ENCODE data around the gene SAPCD2. TPM values are rescaled to one million over a fixed set of nuclear protein-coding genes. Genes with fewer than 3 reads are reported as not detected.

SAPCD2 gene
- total and polyA plus RNA-seq, 9 of the 15 experiments (the other 6 are each of a cell fraction or from before 2014, with no cell fraction given) = 3.4 to 91.8 (median 18.8) TPM

DNA sequence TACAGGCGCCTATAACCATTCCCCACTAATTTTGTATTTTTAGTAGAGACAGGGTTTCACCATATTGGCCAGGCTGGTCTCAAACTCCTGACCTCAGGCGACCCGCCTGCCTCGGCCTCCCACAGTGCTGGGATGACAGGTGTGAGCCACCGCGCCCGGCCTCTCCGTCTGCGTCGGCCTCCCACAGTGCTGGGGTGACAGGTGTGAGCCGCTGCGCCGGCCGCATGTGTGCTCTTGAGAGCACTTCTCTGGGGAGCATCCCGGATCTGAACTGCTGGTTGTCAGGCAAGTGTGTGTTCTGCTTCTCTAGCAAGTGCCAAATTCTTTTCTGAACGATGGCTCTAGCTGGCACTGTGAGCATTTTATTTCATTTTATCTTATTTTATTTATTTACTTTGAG, 12.8 kb downstream of the SAPCD2 start:
- no peaks in the 10 kb centered on the region for H3K36me3 ChIP-seq (ENCODE audit: control insufficient read depth, insufficient read depth, low read length)
- no peak overlapping the region for H3K9ac ChIP-seq (ENCODE audit: insufficient read depth in 1 of 2, low read depth in 2 of 2, low read length in 2 of 2)
- BruUV-seq (replicated peaks) = no TSS peak
- H3K4me2 ChIP-seq (ENCODE audit: insufficient read depth, low read length) = no peak overlapping the region
- no peak for FAIRE-seq
- ChIA-PET POLR2A (interaction anchor here (0.7 kb wide), 1 partner anchor 20 kb away, joined by 3 read pairs; no protein-coding TSS in a partner anchor), CTCF (ENCODE audit: low intra/inter-chr PET ratio) (no interaction called here)
- H2AFZ ChIP-seq (ENCODE audit: low read depth, low read length) = no peak overlapping the region
- in situ Hi-C loops (cut with MboI) = no loop called here
- no peaks in the 10 kb centered on the region for H3K9me1 ChIP-seq (ENCODE audit: control insufficient read depth, insufficient read depth, low read length)
- DNase-seq (ENCODE audit: extremely low read depth in 1 of 4, low spot score in 3 of 4) = no peak
- H3K27me3 ChIP-seq (ENCODE audit: control insufficient read depth in 2 of 2, insufficient read depth in 2 of 2, low read length in 2 of 2) = no peaks in the 10 kb centered on the region
- no peak overlapping the region for H3K4me3 ChIP-seq
- intact Hi-C loops (cut with micrococcal nuclease) = no loop called here
- no peaks in the 10 kb centered on the region; the same call in none of the 2 replicates for H4K20me1 ChIP-seq (replicated peaks; ENCODE audit: control insufficient read depth, insufficient read depth, low read length)
- no peak overlapping the region for H3K27ac ChIP-seq (ENCODE audit: extremely low read depth, low read depth, low read length)
- no peaks in the 10 kb centered on the region for H3K79me2 ChIP-seq (ENCODE audit: control insufficient read depth, insufficient read depth, low read length)
- H3K9me3 ChIP-seq (replicated peaks; ENCODE audit: control insufficient read depth, insufficient read depth, low read depth, low read length) = no peaks in the 10 kb centered on the region
- peaks cover 0 to 37% of the 10 kb centered on the region in 2 experiments; a peak in 2 of 5 replicates for H3K4me1 ChIP-seq (replicated peaks in 1 of 2; ENCODE audit: control insufficient read depth in 2 of 2, insufficient read depth in 2 of 2, low read length in 2 of 2)
- 44% methylated on average over 16 of the region's 16 CpGs for WGBS (ENCODE audit: insufficient coverage, low coverage, missing lambda C conversion rate)
- ATAC-seq = no peak
- TF ChIP-seq, protein P1, sequence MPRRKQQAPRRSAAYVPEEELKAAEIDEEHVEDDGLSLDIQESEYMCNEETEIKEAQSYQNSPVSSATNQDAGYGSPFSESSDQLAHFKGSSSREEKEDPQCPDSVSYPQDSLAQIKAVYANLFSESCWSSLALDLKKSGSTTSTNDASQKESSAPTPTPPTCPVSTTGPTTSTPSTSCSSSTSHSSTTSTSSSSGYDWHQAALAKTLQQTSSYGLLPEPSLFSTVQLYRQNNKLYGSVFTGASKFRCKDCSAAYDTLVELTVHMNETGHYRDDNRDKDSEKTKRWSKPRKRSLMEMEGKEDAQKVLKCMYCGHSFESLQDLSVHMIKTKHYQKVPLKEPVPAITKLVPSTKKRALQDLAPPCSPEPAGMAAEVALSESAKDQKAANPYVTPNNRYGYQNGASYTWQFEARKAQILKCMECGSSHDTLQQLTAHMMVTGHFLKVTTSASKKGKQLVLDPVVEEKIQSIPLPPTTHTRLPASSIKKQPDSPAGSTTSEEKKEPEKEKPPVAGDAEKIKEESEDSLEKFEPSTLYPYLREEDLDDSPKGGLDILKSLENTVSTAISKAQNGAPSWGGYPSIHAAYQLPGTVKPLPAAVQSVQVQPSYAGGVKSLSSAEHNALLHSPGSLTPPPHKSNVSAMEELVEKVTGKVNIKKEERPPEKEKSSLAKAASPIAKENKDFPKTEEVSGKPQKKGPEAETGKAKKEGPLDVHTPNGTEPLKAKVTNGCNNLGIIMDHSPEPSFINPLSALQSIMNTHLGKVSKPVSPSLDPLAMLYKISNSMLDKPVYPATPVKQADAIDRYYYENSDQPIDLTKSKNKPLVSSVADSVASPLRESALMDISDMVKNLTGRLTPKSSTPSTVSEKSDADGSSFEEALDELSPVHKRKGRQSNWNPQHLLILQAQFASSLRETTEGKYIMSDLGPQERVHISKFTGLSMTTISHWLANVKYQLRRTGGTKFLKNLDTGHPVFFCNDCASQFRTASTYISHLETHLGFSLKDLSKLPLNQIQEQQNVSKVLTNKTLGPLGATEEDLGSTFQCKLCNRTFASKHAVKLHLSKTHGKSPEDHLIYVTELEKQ (CRISPR knock-in tag; IDR thresholded peaks at IDR 0.05) = no peak
- no peak for TF ChIP-seq CREB1 (IDR thresholded peaks at IDR 0.05)
- no peak for TF ChIP-seq CREB1 (CRISPR knock-in tag; IDR thresholded peaks at IDR 0.05)
- TF ChIP-seq ZNF23 (CRISPR knock-in tag; IDR thresholded peaks at IDR 0.05) = no peak
- TF ChIP-seq GTF2F1 (IDR thresholded peaks at IDR 0.05; ENCODE audit: low read depth, low read length) = no peak

Measured in K562 (cell line).